ENCODE results near the gene UBXN10. TPM values are rescaled to one million over a fixed set of nuclear protein-coding genes. Genes with fewer than 3 reads are reported as not detected.

Gene UBXN10
- total and polyA plus RNA-seq, 4 donors: 0.50 to 2.3 (median 1.1) TPM

- no peak for TF ChIP-seq CTCF (IDR thresholded peaks at IDR 0.05; ENCODE audit: low read depth, low read length, missing input control)
- TF ChIP-seq GABPA (IDR thresholded peaks at IDR 0.05 in 1 of 2, conservative IDR thresholded peaks at IDR 0.05 in 1 of 2): no peak
- TF ChIP-seq NR2F2 (IDR thresholded peaks at IDR 0.05): no peak
- no peak for TF ChIP-seq RXRA (IDR thresholded peaks at IDR 0.05)
Observed at GRCh38 chr1:20190256-20191160, 4.6 kb downstream of the UBXN10 start (continued).

GRCh38 chr1:20191266-20191825 is 5.5 kb downstream of the UBXN10 start:
- no peaks in the 10 kb centered on the region for H3K36me3 ChIP-seq (ENCODE audit: control insufficient read depth in 4 of 4, insufficient read depth in 3 of 4, low read depth in 1 of 4, low read length in 3 of 4)
- WGBS: 89% methylated on average over 12 of the region's 12 CpGs
- H3K27me3 ChIP-seq (ENCODE audit: control insufficient read depth in 4 of 4, insufficient read depth in 4 of 4, low read length in 3 of 4): no peaks in the 10 kb centered on the region
- no peak overlapping the region for H3K27ac ChIP-seq (ENCODE audit: low read depth in 1 of 2, low read length in 2 of 2)
- no peaks in the 10 kb centered on the region for H3K9me3 ChIP-seq (ENCODE audit: control insufficient read depth in 4 of 4, low read length in 3 of 4)
- no peak for DNase-seq (ENCODE audit: low spot score)
- H3K4me3 ChIP-seq (ENCODE audit: low read depth in 1 of 3, low read length in 3 of 3): no peak overlapping the region
- H3K9ac ChIP-seq (ENCODE audit: low read depth in 1 of 2, low read length in 2 of 2): no peak overlapping the region
- peaks cover 0 to 22% (median 18%) of the 10 kb centered on the region in 4 donors for H3K4me1 ChIP-seq (ENCODE audit: control insufficient read depth in 4 of 4, insufficient read depth in 4 of 4, low read length in 3 of 4)
- TF ChIP-seq GABPA (IDR thresholded peaks at IDR 0.05 in 1 of 2, conservative IDR thresholded peaks at IDR 0.05 in 1 of 2): no peak
- TF ChIP-seq TAF1 (conservative IDR thresholded peaks at IDR 0.05): no peak
- no peak for TF ChIP-seq FOXA2 (IDR thresholded peaks at IDR 0.05)
- no peak for TF ChIP-seq EGR1 (IDR thresholded peaks at IDR 0.05; ENCODE audit: low read depth in 2 of 2)
- TF ChIP-seq RXRA (IDR thresholded peaks at IDR 0.05): no peak
- no peak for TF ChIP-seq CTCF (IDR thresholded peaks at IDR 0.05; ENCODE audit: low read depth, low read length, missing input control)
- TF ChIP-seq MAX (IDR thresholded peaks at IDR 0.05): no peak
- TF ChIP-seq HNF4A (conservative IDR thresholded peaks at IDR 0.05): no peak
- TF ChIP-seq YY1 (IDR thresholded peaks at IDR 0.05): no peak
- TF ChIP-seq SP1 (IDR thresholded peaks at IDR 0.05): no peak
- TF ChIP-seq NR2F2 (IDR thresholded peaks at IDR 0.05): no peak
- no peak for TF ChIP-seq JUND (IDR thresholded peaks at IDR 0.05)
- no peak for TF ChIP-seq ATF3 (IDR thresholded peaks at IDR 0.05)

DNA sequence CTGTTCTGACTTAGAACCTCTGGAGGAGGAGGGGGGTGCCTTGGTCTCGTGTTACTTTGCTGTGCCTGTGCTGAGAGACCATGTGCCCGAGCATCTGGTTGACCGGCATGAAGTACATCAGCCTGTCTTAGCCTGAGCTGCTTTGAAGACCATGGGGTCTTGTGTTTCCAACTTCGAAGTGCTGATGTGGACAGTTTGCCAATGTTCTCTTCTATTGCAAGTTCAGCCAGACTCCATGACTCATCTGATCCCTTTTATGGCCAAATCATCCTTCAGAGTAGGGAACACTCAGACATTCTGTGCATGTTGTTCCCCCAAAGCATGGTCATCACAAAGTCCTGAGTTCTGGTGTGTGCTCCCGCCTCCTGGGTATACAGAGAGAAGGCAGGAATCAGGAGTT is 6.5 kb downstream of the UBXN10 start:
- no peak overlapping the region for H3K27ac ChIP-seq (ENCODE audit: low read depth in 1 of 2, low read length in 2 of 2)
- no peak overlapping the region for H3K9ac ChIP-seq (ENCODE audit: low read depth in 1 of 2, low read length in 2 of 2)
- DNase-seq (ENCODE audit: low spot score): no peak
- WGBS: 93% methylated on average over 5 of the region's 5 CpGs
- H3K9me3 ChIP-seq (ENCODE audit: control insufficient read depth in 4 of 4, low read length in 3 of 4): no peaks in the 10 kb centered on the region
- peaks cover 0 to 14% (median 10%) of the 10 kb centered on the region in 4 donors for H3K4me1 ChIP-seq (ENCODE audit: control insufficient read depth in 4 of 4, insufficient read depth in 4 of 4, low read length in 3 of 4)
- no peaks in the 10 kb centered on the region for H3K36me3 ChIP-seq (ENCODE audit: control insufficient read depth in 4 of 4, insufficient read depth in 3 of 4, low read depth in 1 of 4, low read length in 3 of 4)
- H3K27me3 ChIP-seq (ENCODE audit: control insufficient read depth in 4 of 4, insufficient read depth in 4 of 4, low read length in 3 of 4): no peaks in the 10 kb centered on the region
- H3K4me3 ChIP-seq (ENCODE audit: low read depth in 1 of 3, low read length in 3 of 3): no peak overlapping the region
- no peak for TF ChIP-seq RAD21 (IDR thresholded peaks at IDR 0.05)
- TF ChIP-seq YY1 (IDR thresholded peaks at IDR 0.05): no peak
- no peak for TF ChIP-seq HNF4A (conservative IDR thresholded peaks at IDR 0.05)
- no peak for TF ChIP-seq TAF1 (conservative IDR thresholded peaks at IDR 0.05)
- TF ChIP-seq MAX (IDR thresholded peaks at IDR 0.05): no peak
- no peak for TF ChIP-seq FOXA2 (IDR thresholded peaks at IDR 0.05)
- no peak for TF ChIP-seq REST (IDR thresholded peaks at IDR 0.05)
- TF ChIP-seq ATF3 (IDR thresholded peaks at IDR 0.05): no peak
- TF ChIP-seq EGR1 (IDR thresholded peaks at IDR 0.05; ENCODE audit: low read depth in 2 of 2): no peak
- no peak for TF ChIP-seq GABPA (IDR thresholded peaks at IDR 0.05 in 1 of 2, conservative IDR thresholded peaks at IDR 0.05 in 1 of 2)
- TF ChIP-seq HNF4G (IDR thresholded peaks at IDR 0.05): no peak
- no peak for TF ChIP-seq SP1 (IDR thresholded peaks at IDR 0.05)

All from liver (tissue), 9 donors.